PFSK-1 (cell line): ENCODE data around the gene TTN.

Experiments used
- FOXP2 ChIP-seq: optimal IDR thresholded peaks from 2 replicates; pipeline ENCODE3; 2011; ENCODE audit warnings: borderline replicate concordance, control low read depth, inconsistent platforms; ENCODE audit not compliant: insufficient read depth; ENCODE audit errors: extremely low read length, extremely low read depth
- POLR2AphosphoS5 ChIP-seq: IDR thresholded peaks from 2 replicates; pipeline ENCODE4 v1.6.1; 2012; ENCODE audit warnings: low read depth, mild to moderate bottlenecking, control low read depth, low read length, moderate library complexity
- REST ChIP-seq, 2 experiments: IDR thresholded peaks; 2 replicates each; pipeline versions ENCODE4 v1.6.1 to v1.8.0; 2011 to 2012; ENCODE audit warnings: low read depth in 2 of 2, low read length in 2 of 2, control low read depth in 1 of 2, inconsistent platforms in 1 of 2, mild to moderate bottlenecking in 1 of 2, moderate library complexity in 1 of 2; ENCODE audit not compliant: insufficient read depth in 1 of 2
- SIN3A ChIP-seq: IDR thresholded peaks from 2 replicates; pipeline ENCODE4 v1.6.1; 2012; ENCODE audit warnings: mild to moderate bottlenecking, low read length, moderate library complexity, borderline replicate concordance; ENCODE audit not compliant: insufficient read depth
- TAF1 ChIP-seq: IDR thresholded peaks from 2 replicates; pipeline ENCODE4 v1.6.1; 2012; ENCODE audit warnings: low read length, control low read depth, borderline replicate concordance; ENCODE audit not compliant: insufficient read depth

- no peak for TF ChIP-seq TAF1
- TF ChIP-seq REST (IDR thresholded peaks at IDR 0.05; ENCODE audit: insufficient read depth in 1 of 2, low read depth in 2 of 2, low read length in 2 of 2), result no peak
- TF ChIP-seq POLR2AphosphoS5, result no peak
- no peak for TF ChIP-seq SIN3A
- no peak for TF ChIP-seq FOXP2
Observed at GRCh38 chr2:178787934-178788333, 19.3 kb downstream of the TTN start.
